NCI-H1930 (cell line): ENCODE data around the gene FBXL13.
"Not testable (repeated sequence)": the region's sequence is repeated elsewhere in the genome, so short reads cannot be mapped to it uniquely, and the experiment has no call there.

Source experiments
- DNase-seq, 2 experiments: peaks; one replicate each; lab custom pipeline; 2025; lab: John Stamatoyannopoulos, UW

FBXL13 gene

GRCh38 chr7:103074519-103075336 lies at the start of gene FBXL13, which contains the start of gene ARMC10:
TSS of gene FBXL13 (minus strand) at chr7:103074796.
TSS of gene ARMC10 (plus strand) at chr7:103075140. CDS start at chr7:103075273, 133 bp downstream.
- DNase-seq: peak; percentile 98

- no peak for DNase-seq
Measured at GRCh38 chr7:103123529-103123928, 48.9 kb upstream of the FBXL13 start.

GRCh38 chr7:103121641-103122040 lies 47.0 kb upstream of the FBXL13 start:
- DNase-seq: no peak

- DNase-seq: no peak
Measured at GRCh38 chr7:103120362-103120761, 45.8 kb upstream of the FBXL13 start.

GRCh38 chr7:103119791-103120291 lies 45.2 kb upstream of the FBXL13 start:
- no peak for DNase-seq

GRCh38 chr7:103117465-103117864 lies 42.9 kb upstream of the FBXL13 start:
- DNase-seq: no peak

GRCh38 chr7:103116991-103117390 lies 42.4 kb upstream of the FBXL13 start:
- no peak for DNase-seq

- no peak for DNase-seq
Measured at GRCh38 chr7:103116511-103116910, 41.9 kb upstream of the FBXL13 start.

- DNase-seq: no peak
Measured at GRCh38 chr7:103115771-103116170, 41.2 kb upstream of the FBXL13 start.

GRCh38 chr7:103114576-103115008 lies 40.0 kb upstream of the FBXL13 start:
- DNase-seq: no peak

- DNase-seq: no peak
Measured at GRCh38 chr7:103113164-103113563, 38.6 kb upstream of the FBXL13 start.

- not testable (repeated sequence) for DNase-seq
Measured at GRCh38 chr7:103106703-103107070, 32.1 kb upstream of the FBXL13 start.

GRCh38 chr7:103106005-103106702 lies 31.6 kb upstream of the FBXL13 start:
- no peak for DNase-seq

GRCh38 chr7:103101543-103101942 lies 26.9 kb upstream of the FBXL13 start:
- DNase-seq: no peak

- no peak for DNase-seq
Measured at GRCh38 chr7:103100348-103100747, 25.8 kb upstream of the FBXL13 start.

GRCh38 chr7:103097041-103097440 lies 22.4 kb upstream of the FBXL13 start:
- DNase-seq: no peak

GRCh38 chr7:103095558-103095957 lies 21.0 kb upstream of the FBXL13 start:
- not testable (repeated sequence) for DNase-seq

- no peak for DNase-seq
Measured at GRCh38 chr7:103094102-103094501, 19.5 kb upstream of the FBXL13 start.

- no peak for DNase-seq
Measured at GRCh38 chr7:103093429-103093828, 18.8 kb upstream of the FBXL13 start.

- DNase-seq: not testable (repeated sequence)
Measured at GRCh38 chr7:103092321-103092720, 17.7 kb upstream of the FBXL13 start.

- DNase-seq: no peak
Measured at GRCh38 chr7:103083210-103083609, 8.6 kb upstream of the FBXL13 start.

GRCh38 chr7:103082497-103082896 lies 7.9 kb upstream of the FBXL13 start:
- no peak for DNase-seq

- no peak for DNase-seq
Measured at GRCh38 chr7:103080923-103081322, 6.3 kb upstream of the FBXL13 start.
